NK-92 (cell line): ENCODE data around the gene BEST4.
A peak's percentile ranks its signal among the peaks of the same experiment; 100 is the strongest.
"Not testable (repeated sequence)": the region's sequence is repeated elsewhere in the genome, so short reads cannot be mapped to it uniquely, and the experiment has no call there.

Source experiments
- DNase-seq: peaks from one replicate; lab custom pipeline; 2025; ENCODE audit not compliant: unreplicated experiment; lab: John Stamatoyannopoulos, UW

BEST4 gene

GRCh38 chr1:44803062-44803311, 15.0 kb upstream of the BEST4 start:
- DNase-seq, result no peak

GRCh38 chr1:44802306-44803061, 14.5 kb upstream of the BEST4 start:
- no peak for DNase-seq

DNA sequence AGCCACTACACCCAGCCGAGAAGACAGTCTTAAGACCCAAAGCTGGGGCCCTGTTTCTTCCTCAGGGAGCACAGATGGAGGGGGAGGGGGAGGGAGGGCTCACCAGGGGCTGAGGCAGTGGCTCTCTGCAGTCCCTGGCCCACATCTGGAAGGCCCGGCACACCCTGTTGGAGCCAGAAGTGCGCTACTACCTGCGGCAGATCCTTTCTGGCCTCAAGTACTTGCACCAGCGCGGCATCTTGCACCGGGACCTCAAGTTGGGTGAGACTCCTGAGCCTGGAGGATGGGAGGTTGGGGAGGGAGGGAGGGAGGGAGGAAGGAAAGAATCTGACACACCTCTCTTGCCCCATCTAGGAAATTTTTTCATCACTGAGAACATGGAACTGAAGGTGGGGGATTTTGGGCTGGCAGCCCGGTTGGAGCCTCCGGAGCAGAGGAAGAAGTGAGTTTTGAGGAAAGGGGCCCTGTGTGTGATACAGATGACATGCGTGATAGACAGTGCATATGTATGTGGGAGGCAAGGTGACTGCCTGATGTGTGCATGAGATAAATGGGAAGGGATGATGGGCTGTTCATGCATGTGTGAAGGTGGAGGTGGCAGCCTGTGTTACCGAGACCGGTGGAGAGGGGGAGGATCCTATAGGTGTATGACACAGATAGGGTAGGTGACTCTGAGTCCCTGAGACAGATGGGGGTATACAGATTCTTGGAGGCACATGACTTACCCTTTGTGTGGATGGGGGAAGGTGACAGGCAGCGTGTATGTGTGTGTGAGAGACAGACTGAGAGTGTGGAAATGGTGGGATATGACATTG, 13.7 kb upstream of the BEST4 start:
- no peak for DNase-seq

- DNase-seq, result peak; percentile 94
These were observed 12.0 kb upstream of the BEST4 start, which contains the start of gene PLK3 for GRCh38 chr1:44799770-44800584. TSS of gene PLK3 (plus strand) at chr1:44800377. CDS start at chr1:44800464, 87 bp downstream.

DNA sequence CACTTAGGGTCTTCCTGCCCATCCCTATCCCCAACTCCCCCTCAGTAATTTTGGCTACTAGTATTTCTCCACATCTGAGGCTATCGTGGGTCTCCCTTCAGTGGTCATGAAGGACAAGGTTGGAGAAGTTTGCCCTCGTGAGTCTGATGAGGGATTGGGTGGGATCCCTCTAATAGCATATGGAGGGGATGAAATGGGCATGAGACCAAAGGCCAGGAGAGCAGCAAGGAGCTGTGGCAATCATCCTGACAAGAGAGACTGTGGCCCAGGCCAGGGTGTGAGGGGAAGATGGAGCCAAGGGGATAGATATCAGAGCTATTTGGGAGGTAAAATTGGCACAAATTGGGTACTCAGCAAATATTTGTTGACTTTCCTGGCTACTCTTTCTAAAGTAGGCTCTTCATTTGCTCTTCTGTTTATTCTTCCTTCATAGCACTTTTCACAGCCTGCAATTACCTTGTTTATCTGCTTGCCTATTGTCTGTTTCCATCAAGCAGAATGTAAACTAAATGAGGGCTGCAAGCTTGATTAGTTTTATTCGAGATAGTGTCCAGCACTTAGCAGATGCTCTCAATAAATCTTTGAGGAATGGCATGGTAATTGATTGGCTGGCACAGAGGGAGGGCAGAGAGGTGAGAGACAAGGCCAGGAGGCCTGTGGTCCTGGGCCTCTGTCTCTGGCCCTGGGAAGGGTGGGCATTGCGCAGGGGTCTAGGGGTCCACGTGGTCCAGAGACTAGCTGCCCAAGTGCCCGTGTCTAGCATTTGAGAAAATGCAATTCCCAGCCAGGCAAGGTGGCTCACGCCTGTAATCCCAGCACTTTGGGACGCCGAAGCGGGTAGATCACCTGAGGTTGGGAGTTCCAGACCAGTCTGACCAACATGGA, 10.8 kb upstream of the BEST4 start:
- DNase-seq, result no peak

GRCh38 chr1:44797886-44798285, 9.9 kb upstream of the BEST4 start:
- DNase-seq, result not testable (repeated sequence)

DNA sequence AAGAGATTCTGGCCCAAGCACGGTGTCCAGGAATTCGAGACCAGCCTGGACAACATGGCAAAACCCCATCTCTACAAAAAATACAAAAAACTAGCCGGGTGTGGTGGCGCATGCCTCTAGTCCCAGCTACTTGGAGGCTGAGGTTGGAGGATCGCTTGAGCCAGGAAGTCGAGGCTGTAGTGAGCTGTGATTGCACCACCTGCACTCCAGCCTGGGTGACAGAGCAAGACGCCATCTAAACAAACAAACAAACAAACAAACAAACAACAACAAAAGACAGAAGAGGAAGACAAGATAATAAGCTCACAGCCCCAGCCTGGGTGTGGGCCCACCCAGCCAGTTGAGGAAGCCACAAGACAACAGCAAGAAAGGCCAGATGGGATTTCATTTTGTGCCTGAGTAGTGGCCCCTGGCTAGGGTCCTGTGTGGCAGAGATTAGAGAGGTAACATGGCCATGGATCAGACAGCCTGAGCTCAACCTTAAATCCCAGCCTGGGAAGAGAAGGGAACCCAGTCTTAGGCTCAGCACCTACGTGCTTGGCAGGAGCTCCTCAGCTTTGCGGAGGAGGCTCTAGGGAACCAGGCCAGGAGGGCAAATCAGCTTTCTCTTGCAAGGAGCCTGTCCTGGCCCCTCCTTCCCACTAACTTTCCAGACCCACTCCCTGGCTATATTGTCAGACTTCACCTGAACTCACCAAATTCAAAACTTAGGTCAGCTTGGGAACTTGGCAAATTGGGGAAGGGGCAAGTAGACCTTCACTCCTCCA, 4.9 kb upstream of the BEST4 start:
- DNase-seq, result no peak

DNA sequence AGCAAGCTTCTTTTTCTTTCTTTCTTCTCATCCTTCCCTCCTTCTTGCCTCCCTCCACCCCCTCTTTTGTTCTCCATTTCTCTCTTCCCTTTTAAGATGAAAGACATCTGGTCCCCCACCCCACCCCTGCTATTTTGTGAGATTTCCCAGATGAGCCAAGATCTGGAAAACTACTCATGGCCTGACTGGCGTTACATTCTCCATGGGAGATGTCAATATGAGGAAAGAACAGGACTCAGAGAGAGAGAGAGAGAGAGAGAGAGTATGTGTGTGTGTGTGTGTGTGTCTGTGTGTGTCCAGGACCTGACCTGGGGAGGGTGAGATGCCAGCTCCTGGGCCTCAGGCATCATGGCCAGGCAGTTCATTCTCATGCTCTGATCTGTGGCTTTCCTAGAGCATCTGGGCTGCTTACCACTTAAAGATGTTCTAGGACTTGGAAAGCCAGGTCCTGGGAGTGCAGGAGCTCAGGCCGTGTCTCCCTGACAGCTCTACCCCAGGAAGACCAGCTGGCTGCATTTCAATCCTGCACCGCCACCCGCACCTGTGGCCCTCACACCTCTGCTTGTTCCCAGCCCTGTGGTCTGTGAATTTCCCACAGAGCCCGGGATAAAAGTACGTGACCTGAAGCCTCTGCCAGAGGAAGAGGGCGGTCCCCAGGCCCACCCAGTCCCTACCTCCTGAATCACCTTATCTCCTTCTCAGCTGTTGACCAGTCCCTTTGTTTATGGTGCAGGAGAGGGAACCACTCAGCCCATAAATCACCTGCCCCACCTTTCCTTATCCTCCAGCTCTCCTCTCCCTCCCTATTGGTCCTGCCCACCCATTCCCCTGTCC, 3.2 kb upstream of the BEST4 start:
- no peak for DNase-seq

GRCh38 chr1:44787506-44787905, 464 bp downstream of the BEST4 start:
- no peak for DNase-seq

DNA sequence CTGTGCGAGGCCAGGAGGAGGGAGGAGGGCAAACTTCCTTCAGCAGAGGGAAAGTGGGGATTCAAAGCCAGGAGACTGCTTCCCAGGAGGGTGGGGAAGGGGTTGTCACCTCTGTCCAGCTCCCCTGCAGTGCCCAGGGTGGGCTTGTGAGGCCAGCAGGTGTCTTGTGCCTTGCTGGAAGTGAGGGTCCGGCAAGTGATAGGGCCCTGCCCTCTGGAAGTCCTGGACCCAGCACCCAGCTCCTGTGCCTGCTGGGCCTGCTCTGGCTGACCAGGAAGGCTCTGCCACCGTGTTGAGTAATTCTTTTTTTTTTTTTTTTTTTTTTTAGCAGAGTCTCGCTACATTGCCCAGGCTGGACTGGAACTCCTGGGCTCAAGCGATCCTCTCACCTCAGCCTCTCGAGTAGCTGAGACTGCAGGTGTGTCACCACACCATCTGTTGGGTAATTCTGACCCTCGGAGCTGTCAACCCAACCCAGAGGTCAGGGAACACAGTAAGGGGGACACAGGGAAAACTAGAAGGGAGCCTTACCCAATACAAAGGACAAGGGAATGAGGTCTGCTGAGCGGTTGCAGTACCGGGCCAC, 1.0 kb downstream of the BEST4 start:
- DNase-seq, result no peak

DNA sequence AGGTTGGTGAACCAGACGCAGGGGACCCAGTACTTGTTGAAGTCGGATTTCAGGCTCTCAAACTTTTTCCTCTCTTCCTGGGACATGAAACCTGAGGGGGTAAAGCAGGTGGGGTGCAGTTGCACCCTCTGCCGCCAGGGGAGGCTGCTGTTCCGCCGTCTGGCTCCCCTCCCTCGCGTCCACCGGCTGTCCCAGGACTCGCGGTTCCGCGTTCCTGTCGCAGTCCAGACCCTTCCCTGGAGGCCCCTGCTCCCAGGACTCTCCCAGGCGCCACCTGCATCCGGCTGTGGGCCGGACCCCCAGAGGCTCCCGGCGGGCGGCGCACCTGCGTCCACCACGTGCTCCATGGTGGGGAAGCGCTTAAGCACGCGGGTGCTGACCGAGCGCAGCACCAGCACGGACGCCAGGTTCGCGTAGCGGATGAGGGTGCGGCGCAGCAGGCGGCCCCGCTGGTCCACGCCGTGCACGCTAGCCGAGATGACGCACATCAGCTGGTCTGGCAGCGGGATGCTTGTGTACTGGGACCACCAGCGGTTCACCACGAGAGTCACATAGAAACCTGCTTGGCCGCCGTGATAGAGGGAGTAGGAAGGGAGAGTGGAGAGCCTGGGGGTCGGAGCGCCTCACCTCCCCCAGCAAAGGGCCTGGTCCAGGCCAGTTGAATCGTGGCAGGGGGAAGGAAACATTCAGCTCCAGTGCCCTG, 1.7 kb downstream of the BEST4 start:
- no peak for DNase-seq

- no peak for DNase-seq
These were observed 2.4 kb downstream of the BEST4 start for GRCh38 chr1:44785501-44786137.

DNA sequence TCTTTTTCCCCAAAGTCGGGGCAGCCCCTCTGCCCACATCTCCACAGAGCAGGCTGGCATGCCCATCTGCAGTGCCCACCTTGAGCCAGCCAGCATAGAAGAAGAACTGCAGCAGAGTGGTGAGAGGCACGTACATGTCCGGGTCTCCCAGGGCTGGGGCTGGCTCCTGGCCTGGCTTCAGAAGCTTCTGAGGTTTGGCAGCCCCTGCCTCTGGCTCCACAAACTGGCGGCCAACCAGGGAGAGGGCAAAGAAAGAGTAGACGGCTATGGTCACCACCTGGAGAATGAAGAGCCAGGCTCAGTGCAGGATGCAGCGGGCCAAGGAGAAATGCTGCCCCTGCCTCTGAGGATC, 3.0 kb downstream of the BEST4 start:
- no peak for DNase-seq

DNA sequence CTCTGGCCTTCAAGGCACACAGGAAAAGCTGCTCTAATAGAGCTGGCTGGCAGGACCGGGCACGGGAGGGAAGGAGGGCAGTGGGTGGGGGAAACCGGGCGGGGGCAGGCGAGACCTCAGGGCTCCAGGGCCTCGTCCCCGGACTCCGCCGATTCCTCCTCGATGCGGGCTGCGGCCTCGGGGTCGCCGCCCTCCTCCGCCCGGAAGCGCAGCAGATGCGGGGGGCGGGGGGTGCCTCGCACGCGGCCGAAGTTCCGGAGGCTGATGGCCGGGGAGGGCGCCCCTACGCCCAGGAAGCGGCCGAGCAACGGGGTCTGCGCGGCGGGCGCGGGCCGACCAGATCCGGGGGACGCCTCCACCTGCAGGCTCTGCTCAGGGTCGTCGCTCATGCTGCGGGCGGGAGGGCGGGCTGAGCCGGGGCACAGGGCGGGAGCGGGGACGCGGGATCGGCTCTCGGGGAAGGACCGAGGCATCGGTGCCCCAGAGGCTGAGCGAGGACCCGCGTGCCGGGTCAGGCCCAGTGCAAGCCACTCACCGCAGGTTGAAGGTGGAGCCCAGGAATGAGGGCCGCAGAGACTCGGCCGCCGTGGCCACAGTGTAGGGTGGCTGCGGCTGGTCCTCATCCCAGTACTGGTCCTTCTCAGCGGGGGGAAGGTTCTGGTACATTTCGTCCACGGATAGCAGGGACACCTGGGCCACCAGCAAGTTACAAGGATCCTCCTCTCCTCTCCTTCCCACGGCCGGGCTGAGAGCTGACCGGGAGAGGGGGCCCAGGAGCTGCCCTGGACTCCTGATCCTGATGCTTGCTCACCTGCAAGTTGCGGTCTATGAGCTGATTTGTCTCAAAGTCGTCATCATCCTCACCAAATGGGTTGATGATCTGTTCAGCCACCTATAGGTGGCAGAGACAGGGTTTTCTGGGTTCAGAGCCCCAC, 3.6 kb downstream of the BEST4 start:
- no peak for DNase-seq

DNA sequence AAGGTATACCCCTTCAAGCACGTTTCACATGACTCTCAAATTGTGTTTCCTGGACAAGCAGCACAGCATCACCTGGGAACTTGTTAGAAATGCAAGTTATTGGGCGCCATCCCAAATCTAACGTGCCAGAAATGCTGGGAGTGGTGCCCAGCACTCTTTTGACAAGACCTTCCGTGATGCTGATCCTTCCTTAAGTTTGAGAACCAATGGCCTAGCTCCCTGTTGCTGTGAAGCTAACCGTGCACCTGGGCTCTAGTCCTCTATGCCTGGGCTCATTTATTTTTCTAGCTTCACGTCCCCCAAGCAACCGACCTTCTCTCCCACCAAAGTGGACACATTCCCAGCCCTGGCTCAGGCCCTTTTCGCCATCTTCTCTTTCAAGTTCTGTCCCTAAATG, 4.3 kb downstream of the BEST4 start:
- DNase-seq, result no peak

- DNase-seq, result no peak
These were observed 7.3 kb downstream of the BEST4 start for GRCh38 chr1:44780583-44781121.
